ENCODE results near the gene SPSB2. TPM values are rescaled to one million over a fixed set of nuclear protein-coding genes. Genes with fewer than 3 reads are reported as not detected.

Gene SPSB2
- total and polyA plus RNA-seq, 9 of the 15 experiments (the other 6 are each of a cell fraction or from before 2014, with no cell fraction given), result 0.10 to 10.6 (median 1.9) TPM

DNA sequence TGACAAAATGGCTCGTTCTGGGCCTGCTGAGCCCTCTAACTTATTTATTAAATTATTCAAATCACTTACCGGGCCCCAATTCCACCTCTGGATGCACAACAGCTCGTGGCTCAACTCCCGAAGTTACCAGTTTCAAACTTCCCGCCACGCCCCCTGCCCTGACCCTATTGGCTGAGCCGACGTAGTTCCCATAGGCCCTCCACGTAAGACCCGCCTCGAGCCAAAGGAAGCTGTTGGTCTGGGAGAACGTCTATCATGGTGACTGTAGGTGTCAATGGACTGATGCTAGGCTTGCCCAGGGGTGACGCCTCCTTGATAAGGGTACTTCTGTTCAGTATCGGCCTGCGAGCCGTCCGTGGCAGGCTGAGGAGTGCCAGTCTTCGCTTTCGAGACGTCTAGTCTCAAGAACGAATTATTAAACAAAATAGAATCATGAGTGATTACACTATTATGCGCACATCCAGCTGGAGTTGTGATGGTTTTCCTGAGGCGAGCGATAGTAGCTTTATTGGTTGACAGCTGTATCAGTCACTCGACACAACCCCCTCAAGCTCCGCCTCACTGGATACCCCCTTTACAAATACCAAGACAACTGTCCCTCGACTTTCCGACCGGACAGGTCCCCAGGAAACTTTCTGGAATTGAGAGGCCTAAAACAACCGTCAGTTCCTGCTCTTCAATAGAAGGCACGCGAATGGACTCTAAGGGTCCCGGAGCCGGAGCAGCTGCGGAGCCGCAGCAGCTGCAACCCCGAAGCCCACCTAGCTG is 21.8 kb downstream of the SPSB2 start, which contains the start of gene CDCA3 (continued):
- TF ChIP-seq ZSCAN32 (CRISPR knock-in tag; IDR thresholded peaks at IDR 0.05) (no peak), RFX1 (IDR thresholded peaks at IDR 0.05) (0 out of 2 replicates have a peak, but pooled peaks have one; percentile 15), GTF2A2 (tag; IDR thresholded peaks at IDR 0.05) (no peak), EP400 (IDR thresholded peaks at IDR 0.05) (peak; percentile 94), DIDO1 (tag; IDR thresholded peaks at IDR 0.05; ENCODE audit: low read depth) (no peak), RAD21 (CRISPR knock-in tag; conservative IDR thresholded peaks at IDR 0.05 in 1 of 2, IDR thresholded peaks at IDR 0.05 in 1 of 2) (no peak), KLF1 (tag; IDR thresholded peaks at IDR 0.05) (no peak), HOXB6 (CRISPR knock-in tag; IDR thresholded peaks at IDR 0.05; ENCODE audit: borderline replicate concordance) (0 out of 2 replicates have a peak, but pooled peaks have one; percentile 54), ZNF311 (CRISPR knock-in tag; IDR thresholded peaks at IDR 0.05) (no peak), KDM5B (IDR thresholded peaks at IDR 0.05; ENCODE audit: insufficient replicate concordance, low read depth, low read length) (peak; percentile 65)
- TF ChIP-seq, protein P1, sequence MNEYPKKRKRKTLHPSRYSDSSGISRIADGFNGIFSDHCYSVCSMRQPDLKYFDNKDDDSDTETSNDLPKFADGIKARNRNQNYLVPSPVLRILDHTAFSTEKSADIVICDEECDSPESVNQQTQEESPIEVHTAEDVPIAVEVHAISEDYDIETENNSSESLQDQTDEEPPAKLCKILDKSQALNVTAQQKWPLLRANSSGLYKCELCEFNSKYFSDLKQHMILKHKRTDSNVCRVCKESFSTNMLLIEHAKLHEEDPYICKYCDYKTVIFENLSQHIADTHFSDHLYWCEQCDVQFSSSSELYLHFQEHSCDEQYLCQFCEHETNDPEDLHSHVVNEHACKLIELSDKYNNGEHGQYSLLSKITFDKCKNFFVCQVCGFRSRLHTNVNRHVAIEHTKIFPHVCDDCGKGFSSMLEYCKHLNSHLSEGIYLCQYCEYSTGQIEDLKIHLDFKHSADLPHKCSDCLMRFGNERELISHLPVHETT (CRISPR knock-in tag; conservative IDR thresholded peaks at IDR 0.05 in 1 of 2, IDR thresholded peaks at IDR 0.05 in 1 of 2), result no peak
- TF ChIP-seq, protein P2, sequence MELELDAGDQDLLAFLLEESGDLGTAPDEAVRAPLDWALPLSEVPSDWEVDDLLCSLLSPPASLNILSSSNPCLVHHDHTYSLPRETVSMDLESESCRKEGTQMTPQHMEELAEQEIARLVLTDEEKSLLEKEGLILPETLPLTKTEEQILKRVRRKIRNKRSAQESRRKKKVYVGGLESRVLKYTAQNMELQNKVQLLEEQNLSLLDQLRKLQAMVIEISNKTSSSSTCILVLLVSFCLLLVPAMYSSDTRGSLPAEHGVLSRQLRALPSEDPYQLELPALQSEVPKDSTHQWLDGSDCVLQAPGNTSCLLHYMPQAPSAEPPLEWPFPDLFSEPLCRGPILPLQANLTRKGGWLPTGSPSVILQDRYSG (tag; conservative IDR thresholded peaks at IDR 0.05; ENCODE audit: low read depth), result no peak
- TF ChIP-seq, protein P3, sequence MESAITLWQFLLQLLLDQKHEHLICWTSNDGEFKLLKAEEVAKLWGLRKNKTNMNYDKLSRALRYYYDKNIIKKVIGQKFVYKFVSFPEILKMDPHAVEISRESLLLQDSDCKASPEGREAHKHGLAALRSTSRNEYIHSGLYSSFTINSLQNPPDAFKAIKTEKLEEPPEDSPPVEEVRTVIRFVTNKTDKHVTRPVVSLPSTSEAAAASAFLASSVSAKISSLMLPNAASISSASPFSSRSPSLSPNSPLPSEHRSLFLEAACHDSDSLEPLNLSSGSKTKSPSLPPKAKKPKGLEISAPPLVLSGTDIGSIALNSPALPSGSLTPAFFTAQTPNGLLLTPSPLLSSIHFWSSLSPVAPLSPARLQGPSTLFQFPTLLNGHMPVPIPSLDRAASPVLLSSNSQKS (CRISPR knock-in tag; IDR thresholded peaks at IDR 0.05), result no peak
- TF ChIP-seq, protein P4, sequence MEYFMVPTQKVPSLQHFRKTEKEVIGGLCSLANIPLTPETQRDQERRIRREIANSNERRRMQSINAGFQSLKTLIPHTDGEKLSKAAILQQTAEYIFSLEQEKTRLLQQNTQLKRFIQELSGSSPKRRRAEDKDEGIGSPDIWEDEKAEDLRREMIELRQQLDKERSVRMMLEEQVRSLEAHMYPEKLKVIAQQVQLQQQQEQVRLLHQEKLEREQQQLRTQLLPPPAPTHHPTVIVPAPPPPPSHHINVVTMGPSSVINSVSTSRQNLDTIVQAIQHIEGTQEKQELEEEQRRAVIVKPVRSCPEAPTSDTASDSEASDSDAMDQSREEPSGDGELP (CRISPR knock-in tag; IDR thresholded peaks at IDR 0.05; ENCODE audit: borderline replicate concordance), result peak; percentile 57; the same call in 1 of the 2 replicates
- TF ChIP-seq, protein P5, sequence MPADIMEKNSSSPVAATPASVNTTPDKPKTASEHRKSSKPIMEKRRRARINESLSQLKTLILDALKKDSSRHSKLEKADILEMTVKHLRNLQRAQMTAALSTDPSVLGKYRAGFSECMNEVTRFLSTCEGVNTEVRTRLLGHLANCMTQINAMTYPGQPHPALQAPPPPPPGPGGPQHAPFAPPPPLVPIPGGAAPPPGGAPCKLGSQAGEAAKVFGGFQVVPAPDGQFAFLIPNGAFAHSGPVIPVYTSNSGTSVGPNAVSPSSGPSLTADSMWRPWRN (IDR thresholded peaks at IDR 0.05; ENCODE audit: low read depth), result no peak
- TF ChIP-seq, protein P6, sequence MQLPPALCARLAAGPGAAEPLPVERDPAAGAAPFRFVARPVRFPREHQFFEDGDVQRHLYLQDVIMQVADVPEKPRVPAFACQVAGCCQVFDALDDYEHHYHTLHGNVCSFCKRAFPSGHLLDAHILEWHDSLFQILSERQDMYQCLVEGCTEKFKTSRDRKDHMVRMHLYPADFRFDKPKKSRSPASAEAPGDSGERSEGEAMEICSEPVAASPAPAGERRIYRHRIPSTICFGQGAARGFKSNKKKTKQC (CRISPR knock-in tag; IDR thresholded peaks at IDR 0.05), result no peak
- TF ChIP-seq, protein P7, sequence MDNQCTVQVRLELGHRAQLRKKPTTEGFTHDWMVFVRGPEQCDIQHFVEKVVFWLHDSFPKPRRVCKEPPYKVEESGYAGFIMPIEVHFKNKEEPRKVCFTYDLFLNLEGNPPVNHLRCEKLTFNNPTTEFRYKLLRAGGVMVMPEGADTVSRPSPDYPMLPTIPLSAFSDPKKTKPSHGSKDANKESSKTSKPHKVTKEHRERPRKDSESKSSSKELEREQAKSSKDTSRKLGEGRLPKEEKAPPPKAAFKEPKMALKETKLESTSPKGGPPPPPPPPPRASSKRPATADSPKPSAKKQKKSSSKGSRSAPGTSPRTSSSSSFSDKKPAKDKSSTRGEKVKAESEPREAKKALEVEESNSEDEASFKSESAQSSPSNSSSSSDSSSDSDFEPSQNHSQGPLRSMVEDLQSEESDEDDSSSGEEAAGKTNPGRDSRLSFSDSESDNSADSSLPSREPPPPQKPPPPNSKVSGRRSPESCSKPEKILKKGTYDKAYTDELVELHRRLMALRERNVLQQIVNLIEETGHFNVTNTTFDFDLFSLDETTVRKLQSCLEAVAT (IDR thresholded peaks at IDR 0.05), result peak in 1 of 2 experiments; percentile 60; a peak in 1 of 4 replicates

Measured in K562 (cell line).